T-cell (primary cell): ENCODE data around the gene ABCA3. TPM values are rescaled to one million over a fixed set of nuclear protein-coding genes. Genes with fewer than 3 reads are reported as not detected.
A peak's percentile ranks its signal among the peaks of the same experiment; 100 is the strongest.
"Not testable (repeated sequence)": the region's sequence is repeated elsewhere in the genome, so short reads cannot be mapped to it uniquely, and the experiment has no call there.

Experiments
- ATAC-seq, 4 experiments: fragments of 200-7000 bp in 3 of 4; fragments of 150-1000 bp in 1 of 4; cut with Tn5 transposase; replicated peaks in 1 of 4; 1 replicate in 3 of 4; 2 replicates in 1 of 4; pipeline ENCODE4 v1.10.0; 2021; ENCODE audit warnings: moderate library complexity in 3 of 4, mild to moderate bottlenecking in 2 of 4, moderate number of reproducible peaks in 1 of 4
- CTCF ChIA-PET, 2 donors: fragments of 300-600 bp; sonication (Branson Sonifier 250); formaldehyde crosslinking; loops; one replicate each; lab custom pipeline; 2022; ENCODE audit warnings: antibody characterized with exemption in 2 of 2; lab: Charles Lee
- POLR2A ChIA-PET, 2 donors: fragments of 300-600 bp; sonication (Branson Sonifier 250); formaldehyde crosslinking; loops; one replicate each; lab custom pipeline; 2022; ENCODE audit warnings: antibody characterized with exemption in 2 of 2; lab: Charles Lee
- DNase-seq, 35 experiments: peaks; one replicate each; pipeline versions ENCODE4 v3.0.0 to v3.0.0-alpha.2; 2013 to 2023
- H3K27ac ChIP-seq: one replicate; pipeline ENCODE4 v1.5.1; 2013; ENCODE audit warnings: low read length
- H3K27me3 ChIP-seq, 2 experiments: replicated peaks in 1 of 2; 1 replicate in 1 of 2; 2 replicates in 1 of 2; pipeline versions ENCODE4 v1.6.1 to v1.7.0; 2013; ENCODE audit warnings: low read length in 1 of 2, mixed read lengths in 1 of 2; ENCODE audit not compliant: control insufficient read depth in 2 of 2, insufficient read depth in 2 of 2; ENCODE audit errors: extremely low read depth in 1 of 2
- H3K36me3 ChIP-seq, 2 donors: 1 replicate in 1 of 2; 2 replicates in 1 of 2; pipeline versions ENCODE4 v1.6.1 to v1.7.0; 2013; ENCODE audit warnings: low read length in 1 of 2; ENCODE audit not compliant: control insufficient read depth in 2 of 2, insufficient read depth in 1 of 2; ENCODE audit errors: extremely low read depth in 1 of 2
- H3K4me1 ChIP-seq, 2 experiments: 1 replicate in 1 of 2; 2 replicates in 1 of 2; pipeline versions ENCODE4 v1.6.1 to v1.7.0; 2013; ENCODE audit warnings: low read length in 2 of 2, mixed read lengths in 1 of 2; ENCODE audit not compliant: insufficient read depth in 2 of 2, control insufficient read depth in 1 of 2; ENCODE audit errors: extremely low read depth in 1 of 2
- H3K4me3 ChIP-seq, 2 donors: 1 replicate in 1 of 2; 2 replicates in 1 of 2; pipeline versions ENCODE4 v1.5.1 to v1.7.0; 2013; ENCODE audit warnings: mild to moderate bottlenecking in 2 of 2, low read length in 1 of 2, moderate library complexity in 1 of 2; ENCODE audit not compliant: control insufficient read depth in 1 of 2; ENCODE audit errors: extremely low read depth in 1 of 2
- H3K9me3 ChIP-seq: 2 replicates; pipeline ENCODE4 v1.7.0; 2013
- H3K27ac Mint-ChIP-seq, 2 donors: one replicate each; pipeline ENCODE4 v1.8.0; 2020 to 2021; ENCODE audit warnings: mild to moderate bottlenecking in 2 of 2, mixed read lengths in 2 of 2
- H3K27me3 Mint-ChIP-seq, 2 donors: one replicate each; pipeline ENCODE4 v1.8.0; 2021 to 2022; ENCODE audit warnings: mixed read lengths in 2 of 2
- H3K36me3 Mint-ChIP-seq: one replicate; pipeline ENCODE4 v1.8.0; 2021; ENCODE audit warnings: mixed read lengths
- H3K4me1 Mint-ChIP-seq, 3 donors: one replicate each; pipeline ENCODE4 v1.8.0; 2020 to 2022; ENCODE audit warnings: mixed read lengths in 3 of 3, mild to moderate bottlenecking in 1 of 3
- H3K4me3 Mint-ChIP-seq, 3 donors: one replicate each; pipeline ENCODE4 v1.8.0; 2020 to 2022; ENCODE audit warnings: mild to moderate bottlenecking in 3 of 3, mixed read lengths in 3 of 3, moderate library complexity in 3 of 3
- H3K9me3 Mint-ChIP-seq, 3 donors: one replicate each; pipeline ENCODE4 v1.8.0; 2020 to 2022; ENCODE audit warnings: mixed read lengths in 3 of 3
- WGBS: methylation state at CpG from one replicate; pipeline ENCODE4 v1.1.5; 2013; ENCODE audit warnings: missing lambda C conversion rate; ENCODE audit not compliant: insufficient coverage; 5-methylcytosine and 5-hydroxymethylcytosine counted together
- total RNA-seq, 35 experiments: library from RNA in 6 of 35; stranded (reverse) in 6 of 35; fragments of 120-200 nt in 1 of 35; gene quantifications; one replicate each; pipeline versions ENCODE4 v1.2.1 to v1.2.4 and lab custom pipeline; 2013 to 2026

Gene ABCA3
- 10 to 100 TPM in 2 of 5 donors, 1 to 10 TPM in 3; 6.6 to 11.1 (median 9.9) TPM for total RNA-seq
- total RNA-seq (2013): 5.0 TPM
- 1.9 to 27.1 (median 13.0) reads per million in 29 experiments for total RNA-seq (lab: John Stamatoyannopoulos, UW)

DNA sequence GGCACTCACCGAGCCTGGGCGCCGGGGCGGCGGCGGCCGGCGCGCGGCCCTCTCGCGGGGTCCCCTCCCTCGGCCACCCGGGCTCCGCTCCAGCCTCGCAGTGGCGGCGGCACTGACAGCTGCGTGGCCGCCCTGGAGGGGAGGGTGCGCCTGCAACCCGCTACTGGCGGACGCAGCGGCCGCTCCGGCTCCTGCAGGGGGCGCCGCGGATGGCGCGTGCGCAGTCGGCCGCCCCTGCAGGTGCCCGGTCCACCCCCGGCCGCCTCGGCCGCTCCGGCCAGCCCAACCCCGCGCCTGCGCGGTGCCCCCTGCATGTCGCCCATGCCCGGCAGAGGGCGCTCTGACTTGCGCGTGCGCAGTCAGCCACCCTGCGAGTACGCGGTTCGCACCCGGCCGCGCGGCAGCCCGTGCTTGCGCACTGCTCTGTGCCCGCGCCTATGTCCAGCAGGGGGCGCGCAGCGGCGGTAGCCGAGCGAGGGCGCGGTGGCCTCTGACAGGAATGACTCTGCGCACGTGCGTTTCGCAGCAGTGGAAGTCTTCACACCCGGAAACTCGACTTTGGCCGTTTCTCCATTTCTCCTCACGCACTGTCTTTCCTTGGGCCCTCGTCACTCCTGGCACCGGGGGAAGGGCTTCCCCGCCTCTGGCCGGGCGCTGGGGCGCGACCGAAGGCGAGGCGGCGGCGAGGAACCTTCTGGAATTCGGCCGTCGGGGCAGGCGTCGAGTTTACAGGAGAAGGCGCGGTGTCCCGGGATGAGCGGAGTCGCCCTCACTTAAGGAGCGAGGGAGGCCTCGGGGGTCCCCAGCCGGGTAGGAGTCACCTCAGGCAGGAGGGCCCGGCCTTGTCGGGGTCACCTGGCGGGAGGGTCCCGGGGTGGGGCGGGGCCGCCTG lies at the start of gene ABCA3:
Gene ABCA3 (minus strand): TSS at position 165 of the 892 bp plus-strand sequence. CDS start 14,262 bp downstream, outside the sequence.
- DNase-seq (peak; percentile 78 to 97 (median 87)), ATAC-seq (peak; percentile 86 to 91 (median 88))
- Mint-ChIP-seq H3K27ac (peak within 1 kb of the TSS in 1 of 2 donors; percentile 48), H3K4me1 (peaks cover 12 to 23% (median 15%) of the 10 kb centered on the region in 3 donors), H3K36me3 (no peaks in the 10 kb centered on the region), H3K27me3 (peaks cover 1% of the 10 kb centered on the region in 2 donors), H3K4me3 (peak within 1 kb of the TSS; percentile 80 to 85 (median 84)), H3K9me3 (no peaks in the 10 kb centered on the region)
- 12% methylated on average over 98 of the region's 110 CpGs for WGBS
- no peaks in the 10 kb centered on the region for H3K36me3 ChIP-seq
- no peaks in the 10 kb centered on the region for H3K9me3 ChIP-seq
- no peak within 1 kb of the TSS for H3K27ac ChIP-seq
- ChIA-PET CTCF (interaction anchor here in 1 of 2 donors (0.6 kb wide), 1 partner anchor 65 kb away, joined by 3 read pairs; no protein-coding TSS in a partner anchor), POLR2A (no interaction called here)
- H3K4me3 ChIP-seq: peak within 1 kb of the TSS; percentile 52 to 65
- H3K4me1 ChIP-seq: peaks cover 0 to 17% of the 10 kb centered on the region in 2 experiments
- H3K27me3 ChIP-seq: peaks cover 10 to 21% of the 10 kb centered on the region in 2 experiments

DNA sequence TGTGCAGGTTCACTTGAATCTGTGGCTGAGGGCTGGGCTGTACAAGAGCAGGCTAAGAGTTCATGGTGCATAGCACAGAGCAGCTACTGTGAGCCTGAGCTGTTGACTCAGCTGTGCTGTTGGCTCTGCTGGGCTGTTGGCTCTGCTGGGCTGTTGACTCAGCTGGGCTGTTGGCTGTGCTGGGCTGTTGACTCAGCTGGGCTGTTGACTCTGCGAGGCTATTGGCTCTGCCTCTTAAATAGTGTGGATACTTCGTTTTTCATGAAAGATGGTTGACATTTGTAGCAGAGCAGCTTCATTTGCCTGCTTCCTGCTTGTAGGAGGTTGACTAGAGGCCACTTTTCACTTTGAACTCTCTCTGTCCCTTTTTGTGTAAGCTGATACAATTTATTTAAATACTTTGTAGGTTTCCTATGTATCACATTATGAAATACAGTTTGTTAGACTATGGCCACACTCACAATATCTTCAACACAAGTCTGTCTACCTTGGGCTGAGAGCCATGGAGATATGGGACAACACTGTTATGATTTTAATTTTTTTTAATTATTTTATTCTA lies 48.4 kb upstream of the ABCA3 start:
- Histone ChIP-seq H3K4me1 (no peaks in the 10 kb centered on the region), H3K27me3 (peaks cover 0 to 13% of the 10 kb centered on the region in 2 experiments), H3K27ac (no peak overlapping the region), H3K9me3 (no peaks in the 10 kb centered on the region), H3K4me3 (no peak overlapping the region), H3K36me3 (no peaks in the 10 kb centered on the region)
- DNase-seq (no peak), ATAC-seq (no peak)
- no peak overlapping the region for H3K27ac Mint-ChIP-seq
- H3K4me1 Mint-ChIP-seq: no peaks in the 10 kb centered on the region
- peaks cover 4% of the 10 kb centered on the region for H3K36me3 Mint-ChIP-seq
- H3K4me3 Mint-ChIP-seq: no peak overlapping the region
- POLR2A ChIA-PET: no interaction called here
- CTCF ChIA-PET: interaction anchor here in 1 of 2 donors (1.1 kb wide), 1 partner anchor 8 kb away, joined by 3 read pairs; no protein-coding TSS in a partner anchor
- WGBS: 82% methylated on average over 2 of the region's 2 CpGs
- H3K9me3 Mint-ChIP-seq: peaks cover 0 to 7% (median 6%) of the 10 kb centered on the region in 3 donors
- peaks cover 9 to 12% of the 10 kb centered on the region in 2 donors for H3K27me3 Mint-ChIP-seq

- ATAC-seq (no peak), DNase-seq (no peak)
- H3K4me3 ChIP-seq: no peak overlapping the region
- Mint-ChIP-seq H3K4me1 (no peaks in the 10 kb centered on the region), H3K4me3 (no peak overlapping the region), H3K27me3 (peaks cover 9 to 12% of the 10 kb centered on the region in 2 donors), H3K36me3 (peaks cover 4% of the 10 kb centered on the region), H3K9me3 (peaks cover 0 to 7% (median 6%) of the 10 kb centered on the region in 3 donors), H3K27ac (no peak overlapping the region)
- no peaks in the 10 kb centered on the region for H3K36me3 ChIP-seq
- no peaks in the 10 kb centered on the region for H3K4me1 ChIP-seq
- ChIA-PET POLR2A (no interaction called here), CTCF (interaction anchor here in 1 of 2 donors (1.1 kb wide), 1 partner anchor 9 kb away, joined by 3 read pairs; no protein-coding TSS in a partner anchor)
- H3K9me3 ChIP-seq: no peaks in the 10 kb centered on the region
- 76% methylated on average over 2 of the region's 3 CpGs for WGBS
- H3K27ac ChIP-seq: no peak overlapping the region
- peaks cover 0 to 13% of the 10 kb centered on the region in 2 experiments for H3K27me3 ChIP-seq
These were observed 47.8 kb upstream of the ABCA3 start for GRCh38 chr16:2388139-2388874.

DNA sequence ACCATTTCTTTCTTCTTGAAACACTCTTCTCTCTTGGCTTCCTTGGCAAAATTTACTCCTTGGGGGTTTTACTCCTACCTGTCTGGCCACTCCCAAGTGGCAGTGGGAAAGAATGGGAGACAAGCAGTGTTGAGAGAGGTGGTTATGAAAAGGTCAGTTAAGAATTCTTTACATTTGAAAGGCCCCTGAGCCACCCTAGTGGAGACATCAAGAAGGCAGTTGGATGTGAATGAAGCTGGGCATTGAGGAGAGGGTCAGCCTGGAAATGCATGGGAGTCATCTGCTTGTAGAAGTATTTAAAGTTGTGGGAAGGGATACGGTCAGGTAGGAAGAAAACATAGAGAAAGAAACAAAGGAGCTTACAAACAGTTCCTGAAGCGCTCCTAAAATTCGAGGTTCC lies 46.5 kb upstream of the ABCA3 start:
- no peaks in the 10 kb centered on the region for H3K36me3 ChIP-seq
- CTCF ChIA-PET: interaction anchor here in 1 of 2 donors (0.5 kb wide), 1 partner anchor 1903 kb away, joined by 3 read pairs; no protein-coding TSS in a partner anchor

DNA sequence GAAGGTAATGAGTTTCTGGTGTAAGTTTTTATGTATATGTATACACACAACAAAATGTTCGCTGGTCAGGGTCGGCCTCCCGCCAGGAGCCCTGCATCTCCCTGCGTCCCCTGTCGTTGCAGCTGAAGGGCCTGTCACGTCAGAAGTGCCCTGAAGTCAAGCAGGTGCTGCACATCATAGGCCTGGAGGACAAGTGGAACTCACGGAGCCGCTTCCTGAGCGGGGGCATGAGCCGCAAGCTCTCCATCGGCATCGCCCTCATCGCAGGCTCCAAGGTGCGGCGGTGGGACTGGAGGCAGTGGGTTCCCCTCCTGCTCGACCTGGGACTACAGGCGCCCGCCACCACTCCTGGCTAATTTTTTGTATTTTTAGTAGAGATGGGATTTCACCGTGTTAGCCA lies 45.5 kb upstream of the ABCA3 start:
- ATAC-seq, DNase-seq, H3K36me3 Mint-ChIP-seq, H3K9me3 ChIP-seq, H3K9me3 Mint-ChIP-seq, H3K4me1 Mint-ChIP-seq, H3K36me3 ChIP-seq, H3K4me3 Mint-ChIP-seq, H3K27me3 ChIP-seq, CTCF ChIA-PET, H3K27ac ChIP-seq, H3K27ac Mint-ChIP-seq, H3K4me1 ChIP-seq, POLR2A ChIA-PET, H3K4me3 ChIP-seq: not testable (repeated sequence)
- peaks cover 5 to 15% of the 10 kb centered on the region in 2 donors for H3K27me3 Mint-ChIP-seq
- 89% methylated on average over 15 of the region's 19 CpGs for WGBS

More for the DNA sequence above, 46.5 kb upstream of the ABCA3 start:
- no peak overlapping the region for H3K27ac ChIP-seq
- POLR2A ChIA-PET: interaction anchor here in 1 of 2 donors (0.6 kb wide), 1 partner anchor 583 kb away, joined by 9 read pairs; no protein-coding TSS in a partner anchor
- H3K9me3 ChIP-seq: no peaks in the 10 kb centered on the region
- ATAC-seq (no peak), DNase-seq (no peak)
- no peaks in the 10 kb centered on the region for H3K4me1 ChIP-seq
- H3K4me3 ChIP-seq: no peak overlapping the region
- no peaks in the 10 kb centered on the region for H3K4me1 Mint-ChIP-seq
- peaks cover 4% of the 10 kb centered on the region for H3K36me3 Mint-ChIP-seq
- peaks cover 6 to 15% of the 10 kb centered on the region in 2 donors for H3K27me3 Mint-ChIP-seq
- H3K9me3 Mint-ChIP-seq: peaks cover 0 to 7% (median 6%) of the 10 kb centered on the region in 3 donors
- WGBS: 75% methylated on average over 3 of the region's 3 CpGs
- no peak overlapping the region for H3K4me3 Mint-ChIP-seq
- peaks cover 0 to 13% of the 10 kb centered on the region in 2 experiments for H3K27me3 ChIP-seq
- no peak overlapping the region for H3K27ac Mint-ChIP-seq
